GM10847 (cell line): ENCODE data around the gene UBXN2A.
A peak's percentile ranks its signal among the peaks of the same experiment; 100 is the strongest.

Source experiments
- POLR2A ChIP-seq: IDR thresholded peaks from 2 replicates; pipeline ENCODE4 v1.6.1; 2011; ENCODE audit not compliant: insufficient read length; ENCODE audit errors: extremely low read depth

UBXN2A gene

DNA sequence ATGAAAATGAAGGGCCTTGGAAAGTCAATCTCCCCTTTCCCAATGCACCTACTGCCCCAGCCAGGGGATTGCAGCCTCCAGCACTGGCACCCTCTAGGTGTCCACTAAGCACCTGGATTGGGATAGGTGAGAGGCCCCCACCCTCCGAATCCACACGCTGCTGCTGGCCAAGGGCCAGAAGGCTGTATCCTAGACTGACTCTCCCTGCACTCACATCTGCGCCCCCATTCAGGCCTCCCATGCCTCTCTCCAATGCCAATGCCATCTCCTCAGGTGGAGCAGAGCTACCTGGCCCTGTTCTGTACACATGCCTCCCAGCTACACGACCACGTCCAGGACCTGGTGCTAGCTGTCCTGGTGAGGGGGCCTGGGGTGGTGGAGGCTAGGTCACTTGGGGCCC, 79.5 kb downstream of the UBXN2A start:
- no peak for TF ChIP-seq POLR2A

DNA sequence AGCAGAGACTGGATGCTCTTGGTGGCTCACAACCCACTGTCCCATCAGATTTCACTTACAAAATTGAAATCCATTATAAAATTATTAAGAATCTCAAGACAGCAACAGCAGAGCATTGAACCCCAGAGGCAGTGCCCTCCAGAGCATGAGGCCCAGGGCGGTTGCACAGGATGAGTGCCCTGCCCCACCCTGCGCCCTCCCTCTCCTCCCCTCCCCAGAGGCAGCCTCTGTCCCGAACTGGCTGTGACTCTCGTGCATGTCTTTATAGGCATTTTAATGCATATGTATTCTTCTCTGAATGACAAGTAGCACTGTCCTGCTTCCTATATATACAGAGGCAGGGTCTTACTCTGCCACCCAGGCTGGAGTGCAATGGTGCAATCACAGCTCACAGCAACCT, 80.0 kb downstream of the UBXN2A start:
- no peak for TF ChIP-seq POLR2A

DNA sequence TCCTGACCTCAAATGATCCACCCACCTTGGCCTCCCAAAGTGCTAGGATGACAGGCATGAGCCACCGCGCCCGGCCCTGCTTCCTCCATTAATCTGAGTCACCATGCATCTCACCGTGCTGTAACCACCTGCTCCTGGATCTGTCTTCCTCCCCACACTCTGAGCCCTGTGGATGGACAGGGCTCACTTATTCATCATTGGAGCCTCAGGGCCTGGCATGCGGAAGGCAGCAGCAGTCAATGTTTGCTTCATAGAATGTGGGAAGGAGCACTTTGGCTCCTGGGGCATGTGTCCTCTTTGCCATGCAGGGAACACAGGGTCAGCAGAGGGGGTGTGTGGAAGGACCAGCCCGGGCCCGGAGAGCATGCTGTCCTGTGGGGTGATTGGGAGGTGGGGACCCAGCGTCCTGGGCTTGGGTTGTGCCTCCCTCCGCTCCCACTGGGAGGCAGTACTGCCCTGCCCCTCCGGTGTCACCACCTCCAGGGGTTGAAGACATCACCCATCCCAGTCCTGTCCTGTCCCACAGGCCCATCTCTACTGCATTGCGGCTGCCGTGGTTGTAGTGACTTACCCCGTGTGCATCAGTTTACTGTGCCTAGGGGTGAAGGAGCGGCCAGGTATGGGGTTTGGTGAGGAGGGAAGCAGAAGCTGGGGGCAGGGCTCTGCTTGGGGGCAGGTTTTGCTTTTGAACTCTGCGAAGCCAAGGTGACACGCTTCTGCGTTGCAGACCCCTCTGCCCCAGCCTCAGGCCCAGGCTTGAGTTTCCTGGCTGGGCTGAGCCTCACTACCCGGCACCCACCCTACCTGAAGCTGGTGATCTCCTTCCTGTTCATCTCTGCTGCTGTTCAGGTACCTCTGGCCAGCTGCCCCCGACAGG, 81.1 kb downstream of the UBXN2A start:
- no peak for TF ChIP-seq POLR2A

DNA sequence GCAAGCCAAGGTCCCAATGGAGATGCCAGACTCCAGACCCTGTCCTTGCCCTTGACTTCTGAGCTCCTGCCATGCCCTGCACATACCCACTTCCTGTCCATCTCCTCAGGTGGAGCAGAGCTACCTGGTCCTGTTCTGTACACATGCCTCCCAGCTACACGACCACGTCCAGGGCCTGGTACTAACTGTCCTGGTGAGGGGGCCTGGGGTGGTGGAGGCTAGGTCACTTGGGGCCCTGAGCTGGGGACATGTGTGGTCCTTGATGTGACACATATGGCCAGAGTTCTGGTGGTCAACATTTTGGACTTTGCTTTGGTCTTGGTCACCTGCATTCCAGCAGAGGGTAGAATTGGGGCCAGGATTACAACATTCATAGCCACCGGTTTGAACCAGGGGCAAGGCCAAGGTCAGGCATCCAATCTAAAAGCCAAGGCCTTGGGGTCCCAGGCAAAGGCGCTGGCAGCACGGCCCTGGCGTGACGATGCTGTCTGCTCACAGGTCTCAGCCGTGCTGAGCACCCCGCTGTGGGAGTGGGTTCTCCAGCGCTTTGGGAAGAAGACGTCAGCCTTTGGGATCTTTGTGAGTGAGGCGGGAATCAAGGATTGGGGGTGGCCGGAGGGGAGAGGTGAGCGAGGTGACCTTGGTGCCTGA, 82.2 kb downstream of the UBXN2A start:
- TF ChIP-seq POLR2A: no peak

DNA sequence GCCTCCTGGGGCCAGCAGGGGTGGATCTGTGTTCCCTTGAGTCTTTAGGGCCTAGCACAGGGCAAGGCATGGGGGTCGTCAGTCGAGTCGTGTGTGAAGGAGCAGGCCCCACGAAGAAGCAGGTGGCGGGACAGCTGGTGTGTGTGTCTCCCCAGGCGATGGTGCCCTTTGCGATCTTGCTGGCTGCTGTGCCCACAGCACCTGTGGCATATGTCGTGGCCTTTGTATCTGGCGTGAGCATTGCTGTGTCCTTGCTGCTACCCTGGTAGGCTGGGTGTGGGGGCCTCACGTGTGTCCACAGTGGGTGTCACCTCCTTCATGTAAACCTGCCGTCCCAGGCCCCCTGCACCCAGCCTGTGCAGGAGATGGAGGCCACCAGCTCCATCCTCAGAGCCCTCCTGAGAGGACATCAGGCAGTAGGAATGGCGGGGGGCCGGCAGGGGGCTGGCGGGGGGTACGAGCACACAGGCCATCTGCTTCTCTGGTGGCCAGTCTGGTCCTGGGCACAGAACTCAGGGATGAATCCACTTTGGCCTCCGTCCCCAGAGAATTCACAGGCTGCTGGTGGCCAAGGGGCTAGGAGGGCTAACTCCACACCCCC, 82.8 kb downstream of the UBXN2A start:
- no peak for TF ChIP-seq POLR2A

DNA sequence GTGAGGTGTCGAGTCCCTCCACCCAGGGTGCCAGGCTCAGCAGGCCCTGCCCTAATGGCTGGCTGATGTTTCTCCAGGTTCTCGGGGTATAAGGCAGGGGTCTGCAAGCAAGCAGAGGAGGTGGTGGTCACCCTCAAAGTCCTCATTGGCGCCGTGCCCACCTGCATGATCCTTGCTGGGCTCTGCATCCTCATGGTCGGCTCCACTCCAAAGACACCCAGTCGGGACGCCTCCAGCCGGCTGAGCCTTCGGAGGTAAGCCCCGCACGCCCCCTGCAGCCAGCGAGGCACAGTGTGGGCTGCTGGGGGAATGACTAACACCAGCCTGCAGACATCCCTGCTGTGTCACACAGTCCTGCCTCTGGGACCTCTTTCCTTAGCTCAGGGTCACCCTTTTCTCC, 83.8 kb downstream of the UBXN2A start:
- TF ChIP-seq POLR2A: no peak

DNA sequence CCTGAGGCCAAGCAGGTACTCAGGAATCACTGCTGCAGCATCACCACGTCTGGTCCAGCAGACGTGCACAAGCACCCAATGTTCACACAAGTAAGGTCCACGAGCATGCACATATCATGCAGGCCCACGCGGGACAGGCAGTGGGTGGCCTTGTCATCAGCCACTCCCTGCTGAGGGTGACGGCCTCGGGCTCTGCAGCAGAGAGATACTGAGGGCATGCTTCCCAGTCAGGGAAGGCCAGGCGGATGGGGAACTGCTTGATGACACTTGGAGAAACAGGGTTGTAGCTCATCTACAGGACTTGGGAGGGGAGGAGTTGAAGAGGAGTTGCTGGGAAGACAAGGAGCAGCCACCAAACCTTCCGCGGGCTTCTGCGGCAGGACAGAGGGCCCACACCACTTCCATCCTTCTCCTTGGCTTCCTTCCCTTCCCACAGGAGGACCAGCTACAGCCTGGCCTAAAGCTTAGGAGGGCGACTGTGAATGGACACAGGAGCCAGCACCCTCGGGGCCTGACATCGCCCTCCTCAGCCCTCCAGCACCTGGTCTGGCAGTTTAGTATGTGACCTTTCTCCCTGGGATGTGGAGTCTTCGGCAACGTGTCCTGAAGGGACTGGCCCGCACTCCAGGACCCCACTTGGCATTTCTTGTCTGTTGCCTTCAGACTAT, 84.9 kb downstream of the UBXN2A start:
- TF ChIP-seq POLR2A: no peak

DNA sequence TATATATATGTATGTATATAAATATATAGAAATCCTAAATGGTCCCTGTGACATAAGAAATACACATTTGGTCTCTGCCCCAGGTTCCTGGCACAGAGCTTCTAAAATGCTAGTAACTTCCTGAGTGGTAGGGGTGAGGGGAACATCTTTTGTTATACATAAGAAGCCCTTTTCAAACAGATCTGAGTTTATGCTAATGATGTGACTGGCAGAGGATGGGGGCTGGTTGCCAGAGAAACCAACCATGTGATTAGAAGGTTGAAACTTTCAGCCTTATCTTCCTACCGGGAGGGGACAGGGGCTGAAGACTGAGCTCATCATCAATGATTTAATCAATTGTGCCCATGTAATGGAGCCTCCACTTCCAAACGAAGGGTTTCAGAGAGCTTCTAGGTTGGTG, 86.0 kb downstream of the UBXN2A start:
- TF ChIP-seq POLR2A: no peak

DNA sequence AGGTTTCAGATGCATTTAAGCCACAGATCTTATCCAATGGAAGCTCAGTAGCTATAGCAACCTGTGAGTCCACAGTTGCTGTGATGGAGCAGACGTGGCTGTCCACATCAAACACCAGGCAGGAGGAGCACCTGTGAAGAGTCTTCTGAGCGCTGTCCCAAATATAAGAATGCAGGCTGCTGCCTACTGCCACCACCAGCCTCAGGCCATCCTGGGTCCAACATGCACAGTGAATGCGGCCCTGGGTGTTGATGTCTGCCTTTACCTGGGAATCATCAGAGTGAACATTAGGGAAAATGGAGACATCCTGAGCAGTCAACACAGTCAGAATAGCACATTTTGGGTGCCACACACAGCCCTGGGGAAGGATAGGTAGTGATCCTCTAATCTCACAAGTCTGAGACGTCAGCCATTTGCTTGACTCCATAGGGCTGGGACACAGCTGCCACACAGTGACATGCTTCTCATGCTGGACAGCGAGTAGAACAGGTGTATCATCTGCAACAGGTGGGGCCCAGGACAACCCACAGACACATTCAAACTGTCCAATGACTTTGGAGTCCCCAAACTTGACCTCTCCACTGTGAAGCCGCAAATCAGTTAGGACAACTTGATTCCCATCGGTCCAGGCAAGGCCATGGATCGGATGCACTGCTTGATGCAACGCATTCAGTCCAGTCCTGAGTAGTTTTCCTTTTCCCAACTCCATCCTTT, 98.7 kb downstream of the UBXN2A start:
- no peak for TF ChIP-seq POLR2A

DNA sequence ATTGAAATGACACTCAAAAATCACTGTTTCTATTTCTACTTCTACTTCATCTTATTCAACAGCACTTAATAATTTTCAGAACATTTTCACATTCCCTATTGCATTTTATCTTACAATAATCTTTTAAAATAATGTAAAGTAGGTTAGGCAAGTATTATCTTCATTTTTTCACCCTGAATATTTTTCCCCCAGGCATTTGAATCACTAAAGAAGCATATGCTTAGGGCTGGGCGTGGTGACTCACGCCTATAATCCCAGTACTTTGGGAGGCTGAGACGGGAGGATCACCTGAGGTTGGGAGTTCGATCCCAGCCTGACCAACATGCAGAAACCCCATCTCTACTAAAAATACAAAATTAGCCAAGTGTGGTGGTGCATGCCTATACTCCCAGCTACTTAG, 100.2 kb downstream of the UBXN2A start:
- no peak for TF ChIP-seq POLR2A

DNA sequence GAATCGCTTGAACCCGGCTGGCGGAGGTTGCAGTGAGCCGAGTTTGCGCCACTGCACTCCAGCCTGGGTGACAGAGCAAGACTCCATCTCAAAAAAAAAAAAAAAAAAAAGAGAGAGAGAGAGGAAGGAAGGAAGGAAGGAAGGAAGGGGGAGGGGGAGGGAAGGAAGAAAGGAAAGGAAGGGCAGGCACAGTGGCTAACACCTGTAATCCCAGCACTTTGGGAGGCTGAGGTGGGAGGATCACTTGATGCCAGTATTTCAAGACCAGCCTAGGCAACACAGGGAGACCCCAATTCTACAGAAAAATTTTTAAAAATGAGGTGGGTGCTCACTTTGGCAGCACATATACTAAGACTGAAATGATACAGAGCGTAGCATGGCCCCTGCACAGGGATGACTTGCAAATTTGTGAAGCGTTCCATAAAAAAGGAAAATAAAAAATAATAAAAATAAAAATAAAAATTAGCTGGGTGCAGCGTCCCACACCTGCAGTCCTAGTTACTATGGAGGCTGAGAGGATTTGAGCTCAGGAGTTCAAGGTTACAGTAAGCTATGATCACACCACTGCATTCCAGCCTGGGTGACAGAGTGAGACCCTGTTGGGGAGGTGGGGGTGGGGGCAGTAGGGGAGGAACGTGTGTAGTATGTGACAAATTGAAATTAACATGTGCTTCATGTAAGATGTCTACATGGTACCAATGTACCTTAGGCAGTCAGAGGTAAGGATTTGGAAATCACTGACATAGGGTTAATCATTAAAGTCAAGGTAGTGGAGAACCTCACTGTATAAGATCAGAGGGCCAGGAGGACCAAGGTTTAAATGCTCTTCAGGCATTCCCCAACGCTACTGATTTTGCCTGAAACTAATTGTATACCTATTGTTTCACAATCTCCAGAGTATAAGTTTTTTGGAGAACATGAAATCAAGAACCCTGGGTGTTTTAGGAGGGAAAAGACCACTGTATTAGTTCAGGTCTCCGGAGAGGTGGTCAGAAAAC, 105.5 kb downstream of the UBXN2A start:
- no peak for TF ChIP-seq POLR2A

DNA sequence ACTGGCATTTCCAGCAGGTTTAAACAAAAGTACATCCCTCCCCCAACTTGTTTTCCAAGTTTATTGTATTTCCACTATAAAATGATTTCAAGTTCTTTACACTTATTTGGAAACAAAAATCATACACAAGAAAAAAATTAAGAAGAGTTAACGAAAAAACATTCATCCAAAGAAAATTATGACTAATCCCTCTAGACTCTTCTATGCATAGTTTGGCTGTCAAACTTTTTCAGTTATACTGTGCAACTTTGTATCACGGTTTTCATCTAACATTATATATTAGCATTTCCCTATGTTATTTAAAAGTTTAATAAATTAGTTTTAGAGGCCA, 106.3 kb downstream of the UBXN2A start:
- no peak for TF ChIP-seq POLR2A

DNA sequence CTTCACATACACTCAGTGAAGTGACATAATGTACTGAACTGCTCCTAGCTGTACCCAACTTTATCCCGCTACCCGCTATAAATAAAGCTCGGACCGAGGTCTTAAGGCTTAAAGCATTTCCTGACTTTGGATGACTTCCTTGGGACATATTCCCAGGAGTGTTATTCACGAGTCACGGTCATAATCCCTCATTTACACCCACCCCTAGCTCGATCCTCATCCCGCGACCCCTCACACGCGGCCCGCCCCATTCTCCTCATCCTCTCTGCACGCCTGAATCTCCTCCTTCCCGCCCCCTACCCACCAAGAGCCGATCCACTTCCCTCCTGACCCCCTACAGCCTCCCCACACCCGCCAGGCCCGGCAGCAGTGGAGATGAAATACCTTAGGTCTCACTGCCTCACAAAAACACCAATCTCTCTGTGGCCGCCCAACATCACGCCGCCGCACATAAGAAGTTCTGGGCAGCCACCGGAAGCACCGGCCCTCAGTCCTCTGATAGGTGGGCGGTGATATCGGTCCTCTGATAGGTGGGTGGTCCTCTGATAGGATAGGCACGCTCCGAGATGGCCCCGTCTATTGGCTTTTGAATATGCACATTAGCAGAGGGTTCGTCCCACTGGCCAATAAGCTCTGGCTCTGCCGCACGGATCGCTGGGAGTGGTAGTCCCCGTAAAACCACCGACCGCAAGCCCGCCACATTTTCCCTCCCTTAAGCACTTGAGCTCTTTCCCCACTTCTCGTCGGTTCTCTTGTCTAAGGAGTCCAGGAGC, 106.9 kb downstream of the UBXN2A start, which contains the start of gene WDCP:
TSS of gene WDCP (minus strand) at position 462 of the 773 bp plus-strand sequence. CDS start 7,897 bp downstream, outside the sequence.
- peak; percentile 87 for TF ChIP-seq POLR2A
